Stimulated activated CD8-positive, alpha-beta memory T cell treated with anti-CD3 and anti-CD28 coated beads, Interleukin-7, amount 100 ng/mL, for 24 hours (primary cell): Measurements from ENCODE around the gene FOXP2.

Source experiments
- DNase-seq: peaks from one replicate; pipeline ENCODE4 v3.0.0-alpha.2; 2020; ENCODE audit warnings: low read depth

FOXP2 gene

GRCh38 chr7:114657279-114657678, 242.7 kb downstream of the FOXP2 start:
- DNase-seq = no peak

GRCh38 chr7:114658216-114658615, 243.6 kb downstream of the FOXP2 start:
- no peak for DNase-seq

GRCh38 chr7:114659409-114660125, 245.0 kb downstream of the FOXP2 start:
- no peak for DNase-seq

GRCh38 chr7:114660126-114660486, 245.5 kb downstream of the FOXP2 start:
- no peak for DNase-seq

GRCh38 chr7:114660753-114661152, 246.1 kb downstream of the FOXP2 start:
- DNase-seq = no peak

- DNase-seq = no peak
Measured at GRCh38 chr7:114662002-114662677, 247.5 kb downstream of the FOXP2 start.

GRCh38 chr7:114663502-114663901, 248.9 kb downstream of the FOXP2 start:
- DNase-seq = no peak

- DNase-seq = no peak
Measured at GRCh38 chr7:114670676-114671075, 256.1 kb downstream of the FOXP2 start.

- no peak for DNase-seq
Measured at GRCh38 chr7:114671563-114672123, 257.0 kb downstream of the FOXP2 start.

GRCh38 chr7:114678116-114678515, 263.5 kb downstream of the FOXP2 start:
- DNase-seq = no peak

GRCh38 chr7:114687238-114687637, 272.6 kb downstream of the FOXP2 start:
- no peak for DNase-seq

GRCh38 chr7:114688443-114689055, 273.9 kb downstream of the FOXP2 start:
- no peak for DNase-seq

GRCh38 chr7:114689406-114689805, 274.8 kb downstream of the FOXP2 start:
- DNase-seq = no peak

- no peak for DNase-seq
Measured at GRCh38 chr7:114691605-114692004, 277.0 kb downstream of the FOXP2 start.

- DNase-seq = no peak
Measured at GRCh38 chr7:114695182-114695581, 280.6 kb downstream of the FOXP2 start.

- DNase-seq = no peak
Measured at GRCh38 chr7:114700247-114700928, 285.8 kb downstream of the FOXP2 start.

GRCh38 chr7:114703677-114704076, 289.1 kb downstream of the FOXP2 start:
- DNase-seq = no peak

- DNase-seq = no peak
Measured at GRCh38 chr7:114708646-114709045, 294.0 kb downstream of the FOXP2 start.

- no peak for DNase-seq
Measured at GRCh38 chr7:114710499-114710898, 295.9 kb downstream of the FOXP2 start.

- DNase-seq = no peak
Measured at GRCh38 chr7:114711241-114711640, 296.6 kb downstream of the FOXP2 start.

GRCh38 chr7:114715907-114716306, 301.3 kb downstream of the FOXP2 start:
- no peak for DNase-seq

- no peak for DNase-seq
Measured at GRCh38 chr7:114718861-114719260, 304.2 kb downstream of the FOXP2 start.
